Esophagus squamous epithelium (tissue), 5 donors: Measurements from ENCODE around the gene IVD. TPM values are rescaled to one million over a fixed set of nuclear protein-coding genes. Genes with fewer than 3 reads are reported as not detected.
A peak's percentile ranks its signal among the peaks of the same experiment; 100 is the strongest.

Experiments
- DNase-seq: peaks from one replicate; lab custom pipeline; 2025; lab: John Stamatoyannopoulos, UW
- H3K27ac ChIP-seq, 4 donors: fragments of 200-600 bp; sonication (generic); one replicate each; pipeline ENCODE4 v1.5.1; 2016 to 2019; ENCODE audit warnings: mild to moderate bottlenecking in 1 of 4
- H3K27me3 ChIP-seq, 4 donors: fragments of 200-600 bp; sonication (generic); 1 replicate in 3 of 4; 2 replicates in 1 of 4; pipeline versions ENCODE4 v1.5.1 to v1.6.0; 2017 to 2021; ENCODE audit warnings: antibody characterized with exemption in 1 of 4
- H3K36me3 ChIP-seq, 3 donors: fragments of 200-600 bp; sonication (generic); one replicate each; pipeline ENCODE4 v1.5.1; 2016 to 2019
- H3K4me1 ChIP-seq, 3 donors: fragments of 200-600 bp; sonication (generic); one replicate each; pipeline ENCODE4 v1.5.1; 2017 to 2019
- H3K4me3 ChIP-seq, 4 donors: fragments of 200-600 bp; sonication (generic); 1 replicate in 3 of 4; 2 replicates in 1 of 4; pipeline ENCODE4 v1.5.1; 2016 to 2019; ENCODE audit warnings: mild to moderate bottlenecking in 2 of 4, moderate library complexity in 1 of 4
- H3K9me3 ChIP-seq, 3 donors: fragments of 200-600 bp; sonication (generic); one replicate each; pipeline ENCODE4 v1.5.1; 2016 to 2019
- POLR2A ChIP-seq, 4 donors: fragments of 450-650 bp; IDR thresholded peaks; one replicate each; pipeline ENCODE4 v1.6.1; 2017; ENCODE audit warnings: antibody characterized with exemption in 4 of 4, mild to moderate bottlenecking in 4 of 4, moderate library complexity in 3 of 4
- WGBS, 2 donors: methylation state at CpG; one replicate each; pipeline ENCODE4 v1.1.5; 2018; 5-methylcytosine and 5-hydroxymethylcytosine counted together
- intact Hi-C: fragments of 100-400 bp; cut with DNase I; formaldehyde crosslinking; loops from one replicate; pipeline ENCODE4 v1.15.0; 2022
- total RNA-seq, 4 donors: library from RNA; depleted of rRNA; stranded (reverse); fragments of >200 nt; gene quantifications; one replicate each; pipeline ENCODE4 v1.1.0, GENCODE V29; 2016
- TF ChIP-seq, protein P1 (sequence below), 6 experiments: fragments of 450-650 bp in 4 of 6; fragments of 200-600 bp in 2 of 6; sonication (generic) in 2 of 6; IDR thresholded peaks; one replicate each; pipeline ENCODE4 v1.5.1; 2016 to 2019; ENCODE audit warnings: antibody characterized with exemption in 6 of 6, mild to moderate bottlenecking in 4 of 6, moderate library complexity in 4 of 6
- donor health status: DM: yes; HTN: yes; CAD: no.

IVD gene
- total RNA-seq, 4 donors from 2014 or later = 10.7 to 42.2 (median 15.4) TPM

GRCh38 chr15:40430271-40430805, 24.7 kb downstream of the IVD start:
- no peaks in the 10 kb centered on the region for H3K36me3 ChIP-seq
- H3K27ac ChIP-seq = no peak overlapping the region
- no peak overlapping the region for H3K4me3 ChIP-seq
- no peak for TF ChIP-seq POLR2A (IDR thresholded peaks at IDR 0.05)
- TF ChIP-seq, protein P1, sequence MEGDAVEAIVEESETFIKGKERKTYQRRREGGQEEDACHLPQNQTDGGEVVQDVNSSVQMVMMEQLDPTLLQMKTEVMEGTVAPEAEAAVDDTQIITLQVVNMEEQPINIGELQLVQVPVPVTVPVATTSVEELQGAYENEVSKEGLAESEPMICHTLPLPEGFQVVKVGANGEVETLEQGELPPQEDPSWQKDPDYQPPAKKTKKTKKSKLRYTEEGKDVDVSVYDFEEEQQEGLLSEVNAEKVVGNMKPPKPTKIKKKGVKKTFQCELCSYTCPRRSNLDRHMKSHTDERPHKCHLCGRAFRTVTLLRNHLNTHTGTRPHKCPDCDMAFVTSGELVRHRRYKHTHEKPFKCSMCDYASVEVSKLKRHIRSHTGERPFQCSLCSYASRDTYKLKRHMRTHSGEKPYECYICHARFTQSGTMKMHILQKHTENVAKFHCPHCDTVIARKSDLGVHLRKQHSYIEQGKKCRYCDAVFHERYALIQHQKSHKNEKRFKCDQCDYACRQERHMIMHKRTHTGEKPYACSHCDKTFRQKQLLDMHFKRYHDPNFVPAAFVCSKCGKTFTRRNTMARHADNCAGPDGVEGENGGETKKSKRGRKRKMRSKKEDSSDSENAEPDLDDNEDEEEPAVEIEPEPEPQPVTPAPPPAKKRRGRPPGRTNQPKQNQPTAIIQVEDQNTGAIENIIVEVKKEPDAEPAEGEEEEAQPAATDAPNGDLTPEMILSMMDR (IDR thresholded peaks at IDR 0.05) = no peak
- DNase-seq = no peak
- no peaks in the 10 kb centered on the region for H3K9me3 ChIP-seq
- intact Hi-C loops = no loop called here
- 18 to 41% methylated on average over 3 to 7 of the region's 10 CpGs for WGBS, 2 donors
- H3K4me1 ChIP-seq = peaks cover 0 to 8% (median 3%) of the 10 kb centered on the region in 3 donors
- H3K27me3 ChIP-seq = peaks cover 0 to 13% (median 0%) of the 10 kb centered on the region in 4 donors

- DNase-seq = no peak
- WGBS, 2 donors = 52 to 56% methylated on average over 13 to 15 of the region's 20 CpGs
- peaks cover 17 to 50% (median 22%) of the 10 kb centered on the region in 3 donors for H3K4me1 ChIP-seq
- H3K27me3 ChIP-seq = peaks cover 0 to 59% (median 5%) of the 10 kb centered on the region in 4 donors
- intact Hi-C loops = no loop called here
- H3K9me3 ChIP-seq = no peaks in the 10 kb centered on the region
- H3K27ac ChIP-seq = no peak overlapping the region
- TF ChIP-seq POLR2A (IDR thresholded peaks at IDR 0.05) = no peak
- TF ChIP-seq, protein P1 (IDR thresholded peaks at IDR 0.05) = no peak
- no peak overlapping the region for H3K4me3 ChIP-seq
- H3K36me3 ChIP-seq = no peaks in the 10 kb centered on the region
Observed at GRCh38 chr15:40435023-40435709, 29.6 kb downstream of the IVD start.

- TF ChIP-seq, protein P1 (IDR thresholded peaks at IDR 0.05) = no peak
- TF ChIP-seq POLR2A (IDR thresholded peaks at IDR 0.05) = no peak
- Histone ChIP-seq H3K4me1 (peaks cover 18 to 52% (median 22%) of the 10 kb centered on the region in 3 donors), H3K4me3 (peak overlapping the region; percentile 21 to 59 (median 39)), H3K27ac (no peak overlapping the region), H3K36me3 (no peaks in the 10 kb centered on the region), H3K9me3 (no peaks in the 10 kb centered on the region), H3K27me3 (peaks cover 0 to 59% (median 5%) of the 10 kb centered on the region in 4 donors)
- intact Hi-C loops = no loop called here
- no peak for DNase-seq
- 16 to 19% methylated on average over 9 to 10 of the region's 15 CpGs for WGBS, 2 donors
Observed at GRCh38 chr15:40435710-40436089, 30.1 kb downstream of the IVD start.

- H3K4me1 ChIP-seq = peaks cover 18 to 52% (median 22%) of the 10 kb centered on the region in 3 donors
- WGBS, 2 donors = 0% methylated on average over 1 to 5 of the region's 39 CpGs
- TF ChIP-seq POLR2A (IDR thresholded peaks at IDR 0.05) = no peak
- TF ChIP-seq, protein P1 (IDR thresholded peaks at IDR 0.05) = no peak
- peak overlapping the region; percentile 21 to 59 (median 39) for H3K4me3 ChIP-seq
- H3K9me3 ChIP-seq = no peaks in the 10 kb centered on the region
- no peak overlapping the region for H3K27ac ChIP-seq
- H3K36me3 ChIP-seq = no peaks in the 10 kb centered on the region
- H3K27me3 ChIP-seq = peaks cover 0 to 59% (median 5%) of the 10 kb centered on the region in 4 donors
- intact Hi-C loops = no loop called here
- no peak for DNase-seq
Observed at GRCh38 chr15:40436116-40436891, 30.7 kb downstream of the IVD start.
